Heart left ventricle (tissue), 16 donors: ENCODE data around the gene IMP4. TPM values are rescaled to one million over a fixed set of nuclear protein-coding genes. Genes with fewer than 3 reads are reported as not detected.

ENCODE experiments used
- ATAC-seq, 4 donors: fragments of 200-7000 bp; cut with Tn5 transposase; one replicate each; pipeline ENCODE4 v1.9.1; 2020 to 2022; ENCODE audit warnings: moderate library complexity in 4 of 4, mild to moderate bottlenecking in 3 of 4, moderate number of reproducible peaks in 1 of 4
- DNase-seq, 5 donors: peaks; one replicate each; pipeline ENCODE4 v3.0.0-alpha.2; 2020
- H3K27ac ChIP-seq, 12 donors: fragments of 200-600 bp; sonication (generic) in 4 of 12; one replicate each; pipeline versions ENCODE4 v1.5.0 to v1.8.0; 2016 to 2022; ENCODE audit warnings: mild to moderate bottlenecking in 2 of 12
- H3K27me3 ChIP-seq, 9 donors: fragments of 200-600 bp; sonication (generic) in 2 of 9; one replicate each; pipeline versions ENCODE4 v1.5.1 to v1.8.0; 2016 to 2022; ENCODE audit warnings: mild to moderate bottlenecking in 3 of 9
- H3K36me3 ChIP-seq, 9 donors: fragments of 200-600 bp; sonication (generic) in 2 of 9; one replicate each; pipeline versions ENCODE4 v1.5.0 to v1.8.0; 2018 to 2022; ENCODE audit warnings: mild to moderate bottlenecking in 2 of 9
- H3K4me1 ChIP-seq, 12 donors: fragments of 200-600 bp; sonication (generic) in 4 of 12; one replicate each; pipeline versions ENCODE4 v1.5.0 to v1.8.0; 2016 to 2022; ENCODE audit warnings: mild to moderate bottlenecking in 3 of 12
- H3K4me3 ChIP-seq, 12 donors: fragments of 200-600 bp; sonication (generic) in 4 of 12; one replicate each; pipeline versions ENCODE4 v1.5.0 to v1.8.0; 2017 to 2022; ENCODE audit warnings: mild to moderate bottlenecking in 9 of 12, moderate library complexity in 4 of 12
- H3K9me3 ChIP-seq, 12 donors: fragments of 200-600 bp; sonication (generic) in 4 of 12; one replicate each; pipeline versions ENCODE4 v1.5.0 to v1.8.0; 2016 to 2022; ENCODE audit warnings: mild to moderate bottlenecking in 1 of 12
- POLR2A ChIP-seq, 2 donors: fragments of 450-650 bp; IDR thresholded peaks; one replicate each; pipeline ENCODE4 v1.6.1; 2017; ENCODE audit warnings: antibody characterized with exemption in 2 of 2, mild to moderate bottlenecking in 2 of 2, moderate library complexity in 2 of 2
- WGBS, 4 donors: extraction: QIAGEN DNeasy Blood & Tissue Kit in 2 of 4; methylation state at CpG; one replicate each; pipeline versions ENCODE4 v1.1.5 to v1.1.7; 2013 to 2018; 5-methylcytosine and 5-hydroxymethylcytosine counted together
- intact Hi-C, 10 donors: fragments of 100-400 bp; cut with DNase I; formaldehyde crosslinking; loops; one replicate each; pipeline versions ENCODE4 v1.11.1 to v1.14.2; 2022
- polyA plus RNA-seq, 2 donors: library from polyadenylated mRNA; stranded (reverse); fragments of 200-250 nt; gene quantifications; one replicate each; pipeline ENCODE4 v1.2.3, GENCODE V29; 2013
- total RNA-seq, 9 donors: library from RNA; depleted of rRNA in 2 of 9; stranded (reverse); fragments of >200 nt in 2 of 9; fragmentation: NEBNext Ultra II Directional in 3 of 9; extraction: Animal tissue kit (Norgen Biotek cat#: 25700) in 3 of 9; gene quantifications; one replicate each; pipeline versions ENCODE4 v1.1.0 to v1.2.4, GENCODE V29; 2016 to 2023
- TF ChIP-seq, protein P1 (sequence below), 12 donors: fragments of 200-600 bp; sonication (generic) in 4 of 12; IDR thresholded peaks; one replicate each; pipeline versions ENCODE4 v1.5.0 to v1.8.0; 2018 to 2022; ENCODE audit warnings: antibody characterized with exemption in 12 of 12, mild to moderate bottlenecking in 5 of 12
- donor health status: ischemic (EF 13 %, LVEDD 7.1; RV severe dilation, severe dysfunction).
- donor health status: healthy with polysubstance abuse.
- donor health status: DM: no; HTN: yes; CAD: no.
- donor health status: DM: no; HTN: no; CAD: no.
- donor health status: ischemic (EF 25% LVEDD 6.9; RV normal size, moderate dysfunction).
- donor health status: ischemic (EF 25% LVEDD 5.7; RV mildly dilated, moderate dysfunction).
- donor health status: healthy.
- donor health status: DM: yes; HTN: yes; CAD: no.
- donor health status: ischemic (EF 35%, LVEDD 5.7; RV mildly dilated, moderate dysfunction).
- donor health status: nonischemic (EF 11% LVEDD 7.7; RV severe dilation, severe dysfunction).
- donor health status: DM: yes; HTN: yes; CAD: no.
- donor health status: PGD.
- donor health status: ischemic (EF 29% LVEDD 5.4; RV normal size, mild dysfunction).
- donor health status: nonischemic (EF 23%, LVEDD 6.1; RV moderate dilation, normal function).

Gene IMP4
- total and polyA plus RNA-seq, 11 donors, result 55.8 to 209 (median 73.7) TPM

DNA sequence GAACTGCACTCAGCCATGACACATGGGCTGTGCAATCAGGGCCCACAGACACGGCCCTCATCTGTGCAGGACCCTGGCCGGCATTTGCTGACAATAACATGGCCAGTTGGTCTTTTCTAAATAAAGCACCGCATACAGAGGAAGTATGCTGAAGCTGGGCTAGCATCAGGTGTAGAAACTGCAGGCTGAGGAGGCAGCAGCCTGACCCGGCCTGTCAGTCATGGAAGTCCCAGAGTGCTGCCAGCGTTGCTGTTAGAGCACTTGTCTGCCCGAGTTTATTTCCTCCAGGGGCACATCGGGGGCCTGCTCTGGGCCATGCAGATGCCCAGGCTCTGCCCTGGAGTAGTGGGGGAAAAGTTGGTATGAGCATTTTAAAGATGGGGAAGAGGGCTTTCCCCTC is 9.0 kb downstream of the IMP4 start:
- TF ChIP-seq, protein P1, sequence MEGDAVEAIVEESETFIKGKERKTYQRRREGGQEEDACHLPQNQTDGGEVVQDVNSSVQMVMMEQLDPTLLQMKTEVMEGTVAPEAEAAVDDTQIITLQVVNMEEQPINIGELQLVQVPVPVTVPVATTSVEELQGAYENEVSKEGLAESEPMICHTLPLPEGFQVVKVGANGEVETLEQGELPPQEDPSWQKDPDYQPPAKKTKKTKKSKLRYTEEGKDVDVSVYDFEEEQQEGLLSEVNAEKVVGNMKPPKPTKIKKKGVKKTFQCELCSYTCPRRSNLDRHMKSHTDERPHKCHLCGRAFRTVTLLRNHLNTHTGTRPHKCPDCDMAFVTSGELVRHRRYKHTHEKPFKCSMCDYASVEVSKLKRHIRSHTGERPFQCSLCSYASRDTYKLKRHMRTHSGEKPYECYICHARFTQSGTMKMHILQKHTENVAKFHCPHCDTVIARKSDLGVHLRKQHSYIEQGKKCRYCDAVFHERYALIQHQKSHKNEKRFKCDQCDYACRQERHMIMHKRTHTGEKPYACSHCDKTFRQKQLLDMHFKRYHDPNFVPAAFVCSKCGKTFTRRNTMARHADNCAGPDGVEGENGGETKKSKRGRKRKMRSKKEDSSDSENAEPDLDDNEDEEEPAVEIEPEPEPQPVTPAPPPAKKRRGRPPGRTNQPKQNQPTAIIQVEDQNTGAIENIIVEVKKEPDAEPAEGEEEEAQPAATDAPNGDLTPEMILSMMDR (IDR thresholded peaks at IDR 0.05), result no peak
- TF ChIP-seq POLR2A (IDR thresholded peaks at IDR 0.05), result no peak
- no peak for DNase-seq
- H3K27me3 ChIP-seq, result no peaks in the 10 kb centered on the region
- peaks cover 0 to 39% (median 21%) of the 10 kb centered on the region in 12 donors for H3K4me1 ChIP-seq
- H3K27ac ChIP-seq, result peak overlapping the region in 9 of 12 donors; percentile 3 to 60 (median 36)
- 44 to 54% (median 49%) methylated on average over 6 to 7 of the region's 7 CpGs for WGBS, 4 donors
- intact Hi-C loops, result no loop called here
- no peaks in the 10 kb centered on the region for H3K9me3 ChIP-seq
- H3K4me3 ChIP-seq, result peak overlapping the region in 2 of 12 donors; percentile 12
- no peak for ATAC-seq
- peaks cover 0 to 26% (median 23%) of the 10 kb centered on the region in 9 donors for H3K36me3 ChIP-seq

DNA sequence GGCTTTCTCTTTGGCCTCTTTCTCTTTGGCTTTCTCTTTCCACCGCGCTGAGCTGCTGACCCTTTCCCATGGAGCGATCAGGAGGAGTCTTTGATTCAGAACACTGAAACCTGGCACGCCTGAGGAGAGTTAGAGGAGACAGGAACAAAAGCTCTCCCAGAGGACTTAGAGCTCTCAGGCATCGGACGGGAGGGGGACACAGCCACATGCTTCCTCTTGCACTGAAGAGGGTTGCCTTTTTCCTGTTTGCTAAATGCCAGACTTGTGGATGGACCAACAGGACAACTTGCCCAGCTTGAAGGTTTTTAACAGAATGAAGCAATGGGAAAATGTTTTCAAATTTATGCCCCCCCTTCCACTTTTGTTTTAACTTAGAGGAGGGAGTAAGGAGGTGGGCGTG is 9.5 kb downstream of the IMP4 start:
- DNase-seq, result no peak

DNA sequence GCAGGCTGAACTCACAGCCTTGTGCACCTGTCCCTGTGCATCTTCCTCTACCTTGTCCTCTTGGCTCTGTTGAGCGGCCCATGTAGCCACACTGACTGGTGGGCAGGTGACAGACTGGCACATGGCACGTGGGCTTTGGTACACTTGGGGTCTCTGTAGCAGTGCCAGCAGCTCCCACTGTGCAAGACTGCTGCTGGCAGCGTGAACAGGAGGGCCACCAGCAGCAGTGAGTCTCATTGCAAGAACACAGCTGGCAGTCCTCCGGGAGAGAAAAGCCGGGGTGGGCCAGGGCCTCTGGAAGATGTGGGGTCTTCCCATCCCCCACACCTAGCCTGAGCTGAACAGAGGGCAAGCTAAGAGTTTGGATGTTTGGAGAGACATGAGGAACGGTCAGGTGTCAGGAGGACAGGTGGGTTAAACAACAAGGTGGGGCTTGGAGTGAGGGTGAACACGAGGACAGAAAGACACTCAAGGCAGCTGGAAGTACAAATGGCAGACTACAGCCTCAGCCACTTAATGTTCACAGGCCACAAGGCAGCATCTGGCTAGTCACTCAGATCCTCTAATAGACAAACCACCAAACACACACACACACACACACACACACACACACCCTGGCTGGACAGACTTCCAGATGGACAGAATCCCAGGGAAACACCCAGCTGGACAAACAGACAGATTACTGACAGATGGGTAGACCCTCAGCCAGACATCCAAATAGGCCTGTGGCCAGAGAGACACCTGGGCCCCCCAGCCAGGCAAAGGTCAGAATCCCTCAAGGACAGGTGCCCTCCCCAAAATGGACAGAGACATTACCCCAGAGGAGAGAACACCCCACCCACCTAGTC is 10.8 kb downstream of the IMP4 start:
- Histone ChIP-seq H3K27ac (no peak overlapping the region), H3K36me3 (peaks cover 0 to 8% (median 5%) of the 10 kb centered on the region in 9 donors), H3K27me3 (no peaks in the 10 kb centered on the region), H3K4me1 (peaks cover 0 to 44% (median 22%) of the 10 kb centered on the region in 12 donors), H3K9me3 (no peaks in the 10 kb centered on the region), H3K4me3 (no peak overlapping the region)
- DNase-seq (no peak), ATAC-seq (no peak)
- 84 to 91% (median 89%) methylated on average over 5 to 7 of the region's 7 CpGs for WGBS, 4 donors
- intact Hi-C loops, result no loop called here
- no peak for TF ChIP-seq POLR2A (IDR thresholded peaks at IDR 0.05)

More for the DNA sequence above, 9.5 kb downstream of the IMP4 start:
- Histone ChIP-seq H3K27ac (peak overlapping the region in 9 of 12 donors; percentile 3 to 60 (median 37)), H3K4me1 (peaks cover 0 to 44% (median 22%) of the 10 kb centered on the region in 12 donors), H3K4me3 (peak overlapping the region in 3 of 12 donors; percentile 12 to 14 (median 12)), H3K9me3 (no peaks in the 10 kb centered on the region), H3K27me3 (no peaks in the 10 kb centered on the region), H3K36me3 (peaks cover 0 to 20% (median 18%) of the 10 kb centered on the region in 9 donors)
- intact Hi-C loops, result no loop called here
- no peak for TF ChIP-seq POLR2A (IDR thresholded peaks at IDR 0.05)
- TF ChIP-seq, protein P1 (IDR thresholded peaks at IDR 0.05), result no peak
- no peak for ATAC-seq
- 44 to 60% (median 47%) methylated on average over 7 of the region's 7 CpGs for WGBS, 4 donors

DNA sequence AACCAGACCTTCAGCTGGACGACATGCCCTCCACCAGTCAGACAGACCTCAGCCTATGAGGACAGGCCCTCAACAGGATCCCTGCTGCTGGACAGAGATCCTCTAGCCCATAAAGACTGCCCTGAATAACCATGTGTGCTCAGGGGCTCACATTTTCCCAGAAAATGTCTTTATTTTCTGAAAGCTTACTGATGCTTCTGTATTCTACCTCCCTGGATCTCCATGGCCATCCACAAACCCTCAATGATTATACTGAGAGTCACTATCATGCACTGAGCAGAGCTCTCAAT is 11.4 kb downstream of the IMP4 start:
- intact Hi-C loops, result no loop called here
- H3K27ac ChIP-seq, result no peak overlapping the region

More for the DNA sequence above, 11.4 kb downstream of the IMP4 start:
- WGBS, 4 donors, result 29 to 57% (median 42%) methylated on average over 1 of the region's 1 CpG
- Histone ChIP-seq H3K27me3 (no peaks in the 10 kb centered on the region), H3K9me3 (no peaks in the 10 kb centered on the region), H3K4me1 (peaks cover 0 to 44% (median 22%) of the 10 kb centered on the region in 12 donors), H3K4me3 (no peak overlapping the region), H3K36me3 (peaks cover 0 to 6% (median 0%) of the 10 kb centered on the region in 9 donors)
- no peak for ATAC-seq
- DNase-seq, result no peak
- TF ChIP-seq, protein P1 (IDR thresholded peaks at IDR 0.05), result no peak
- TF ChIP-seq POLR2A (IDR thresholded peaks at IDR 0.05), result no peak
